ENCODE data around the gene NEU1.
"Not testable (repeated sequence)": the region's sequence is repeated elsewhere in the genome, so short reads cannot be mapped to it uniquely, and the experiment has no call there.

The NEU1 gene

GRCh38 chr6:31838968-31839367 is 23.7 kb downstream of the NEU1 start:
- DNase-seq (ENCODE audit: low spot score) = no peak

- DNase-seq (ENCODE audit: low spot score) = not testable (repeated sequence)
Observed at GRCh38 chr6:31838114-31838553, 24.5 kb downstream of the NEU1 start.

DNA sequence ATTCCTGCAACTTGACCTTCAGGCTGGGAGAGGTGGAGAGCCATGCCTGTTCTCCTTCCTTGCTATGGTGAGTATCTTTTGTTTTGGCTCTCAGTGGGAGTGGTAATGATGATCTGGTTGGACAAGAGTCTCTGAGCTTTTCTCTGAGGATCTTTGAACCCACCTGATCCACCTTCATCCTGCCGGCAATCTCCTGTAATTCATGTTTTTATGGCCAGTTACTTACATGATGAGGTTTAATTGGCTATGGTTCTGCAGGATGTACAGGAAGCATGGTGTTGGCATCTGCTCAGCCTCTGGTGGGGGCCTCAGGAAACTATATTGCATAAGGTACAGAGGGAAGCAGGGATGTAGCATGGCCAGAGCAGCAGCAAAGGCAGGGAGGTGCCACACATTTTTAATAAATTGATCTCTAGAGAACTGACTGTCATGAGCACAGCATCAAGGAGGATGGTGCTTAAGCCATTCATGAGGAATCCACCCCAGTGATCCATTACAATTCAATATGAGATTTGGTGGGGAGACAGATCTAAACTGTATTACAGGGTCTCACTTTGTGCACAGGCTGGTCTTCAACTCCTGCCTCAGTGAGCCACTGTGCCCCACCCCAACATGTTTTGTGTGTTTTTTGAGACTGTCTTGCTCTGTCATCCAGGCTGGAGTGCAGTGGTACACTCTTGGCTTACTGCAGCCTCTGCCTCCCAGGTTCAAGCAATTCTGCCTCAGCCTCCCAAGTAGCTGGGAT is 25.1 kb downstream of the NEU1 start:
- no peak for DNase-seq (ENCODE audit: low spot score)

DNA sequence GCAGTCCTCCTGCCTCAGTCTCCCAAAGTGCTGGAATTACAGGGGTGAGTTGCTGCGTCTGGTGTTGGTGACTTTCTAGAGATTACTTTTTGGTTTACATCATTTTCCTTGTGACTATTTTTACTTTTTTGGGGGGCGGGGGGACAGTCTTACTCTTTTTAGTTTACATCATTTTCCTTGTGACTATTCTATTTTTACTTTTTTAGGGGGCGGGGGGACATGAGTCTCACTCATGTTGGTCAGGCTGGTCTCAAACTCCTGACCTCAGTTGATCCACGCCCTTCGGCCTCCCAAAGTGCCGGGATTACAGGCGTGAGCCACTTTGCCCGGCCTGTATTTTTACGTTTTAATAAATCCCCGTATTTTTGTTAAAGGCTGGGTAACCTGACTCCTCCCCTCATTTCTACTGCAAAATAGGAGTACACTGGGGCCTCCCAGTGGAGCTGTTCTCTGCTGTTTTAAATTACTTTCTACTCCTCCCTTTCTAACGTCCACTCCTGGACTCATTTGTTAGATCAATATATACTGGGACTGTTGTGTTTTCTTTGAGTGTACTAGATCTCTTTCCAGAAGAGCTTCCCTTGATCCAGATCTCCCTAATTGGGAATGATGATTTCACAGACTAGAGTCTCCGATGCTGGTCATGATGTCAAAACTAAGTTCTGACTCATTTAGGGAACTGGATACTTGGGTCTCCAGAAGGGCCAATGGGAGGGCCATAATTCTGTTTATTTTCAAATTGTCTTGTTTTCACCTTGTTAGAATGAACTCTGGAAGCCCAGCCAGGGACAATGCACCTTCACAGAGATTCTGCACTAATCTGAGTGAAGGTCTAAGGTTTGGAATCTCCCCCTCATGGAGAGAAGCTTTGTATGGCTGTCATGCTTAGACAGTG is 25.9 kb downstream of the NEU1 start:
- DNase-seq (ENCODE audit: low spot score) = peak; percentile 47

GRCh38 chr6:31836047-31836473 is 26.6 kb downstream of the NEU1 start:
- no peak for DNase-seq (ENCODE audit: low spot score)

GRCh38 chr6:31834367-31835250 is 28.0 kb downstream of the NEU1 start:
- peak; percentile 94 for DNase-seq (ENCODE audit: low spot score)

DNA sequence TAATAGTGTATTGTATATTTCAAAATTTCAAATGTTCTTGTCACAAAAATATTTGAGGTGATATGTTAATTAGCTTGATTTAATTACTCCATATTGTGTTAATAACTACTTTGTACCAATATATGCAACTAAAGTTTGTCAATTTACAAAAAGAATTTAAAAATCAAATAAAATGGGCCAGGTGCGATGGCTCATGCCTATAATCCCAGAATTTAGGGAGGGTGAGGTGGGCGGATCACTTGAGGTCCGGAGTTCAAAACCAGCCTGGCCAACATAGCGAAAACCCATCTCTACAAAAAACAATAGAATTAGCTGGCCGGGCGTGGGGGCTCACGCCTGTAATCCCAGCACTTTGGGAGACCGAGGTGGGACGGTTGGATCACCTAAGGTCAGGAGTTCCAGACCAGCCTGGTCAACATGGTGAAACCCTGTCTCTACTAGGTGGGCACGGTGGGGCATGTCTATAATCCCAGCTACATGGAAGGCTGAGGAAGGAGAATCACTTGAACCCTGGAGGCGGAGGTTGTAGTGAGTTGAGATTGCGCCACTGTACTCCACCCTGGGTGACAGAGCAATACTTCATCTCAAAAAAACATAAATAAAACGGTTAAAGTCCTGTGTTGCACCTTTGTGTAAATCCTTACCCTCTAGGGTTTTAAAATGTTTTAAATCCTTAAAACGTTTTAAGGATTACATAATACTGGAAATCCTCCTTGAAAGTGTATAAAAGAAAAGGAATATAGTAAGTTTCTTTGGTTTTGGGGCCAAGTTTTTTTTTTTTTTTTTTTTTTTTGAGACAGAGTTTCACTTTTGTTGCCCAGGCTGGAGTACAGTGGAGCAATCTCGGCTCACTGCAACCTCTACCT is 31.0 kb downstream of the NEU1 start:
- DNase-seq (ENCODE audit: low spot score) = no peak

DNA sequence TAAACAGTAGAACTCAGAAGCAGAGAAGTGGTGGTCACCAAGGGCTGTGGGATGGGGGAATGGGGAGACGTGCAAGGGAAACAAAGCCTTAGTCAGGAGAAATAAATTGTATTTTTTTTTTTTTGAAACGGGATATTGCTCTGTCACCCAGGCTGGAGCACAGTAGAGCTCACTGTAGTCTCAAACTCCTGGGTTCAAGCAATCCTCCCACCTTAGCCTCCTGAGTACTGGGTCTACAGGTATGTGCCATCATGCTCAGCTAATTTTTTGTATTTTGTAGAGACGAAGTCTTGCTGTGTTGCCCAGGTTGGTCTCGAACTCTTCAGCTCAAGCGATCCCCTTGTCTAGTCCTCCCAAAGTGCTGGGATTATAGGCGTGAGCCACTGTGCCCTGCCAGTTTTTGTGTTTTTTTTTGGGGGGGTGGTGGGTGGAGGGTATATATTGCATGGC is 31.7 kb downstream of the NEU1 start:
- DNase-seq (ENCODE audit: low spot score) = no peak

DNA sequence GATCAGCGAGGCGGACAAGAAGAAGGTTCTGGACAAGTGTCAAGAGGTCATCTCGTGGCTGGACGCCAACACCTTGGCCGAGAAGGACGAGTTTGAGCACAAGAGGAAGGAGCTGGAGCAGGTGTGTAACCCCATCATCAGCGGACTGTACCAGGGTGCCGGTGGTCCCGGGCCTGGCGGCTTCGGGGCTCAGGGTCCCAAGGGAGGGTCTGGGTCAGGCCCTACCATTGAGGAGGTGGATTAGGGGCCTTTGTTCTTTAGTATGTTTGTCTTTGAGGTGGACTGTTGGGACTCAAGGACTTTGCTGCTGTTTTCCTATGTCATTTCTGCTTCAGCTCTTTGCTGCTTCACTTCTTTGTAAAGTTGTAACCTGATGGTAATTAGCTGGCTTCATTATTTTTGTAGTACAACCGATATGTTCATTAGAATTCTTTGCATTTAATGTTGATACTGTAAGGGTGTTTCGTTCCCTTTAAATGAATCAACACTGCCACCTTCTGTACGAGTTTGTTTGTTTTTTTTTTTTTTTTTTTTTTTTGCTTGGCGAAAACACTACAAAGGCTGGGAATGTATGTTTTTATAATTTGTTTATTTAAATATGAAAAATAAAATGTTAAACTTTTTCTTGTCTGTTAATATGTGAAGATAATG is 32.9 kb downstream of the NEU1 start:
- peak; percentile 35 for DNase-seq (ENCODE audit: low spot score)

- DNase-seq (ENCODE audit: low spot score) = peak; percentile 96
Observed at GRCh38 chr6:31827286-31828079, 35.1 kb downstream of the NEU1 start, which contains the start of gene HSPA1B. TSS of gene HSPA1B (plus strand) at chr6:31827738. CDS start at chr6:31827951, 213 bp downstream.

DNA sequence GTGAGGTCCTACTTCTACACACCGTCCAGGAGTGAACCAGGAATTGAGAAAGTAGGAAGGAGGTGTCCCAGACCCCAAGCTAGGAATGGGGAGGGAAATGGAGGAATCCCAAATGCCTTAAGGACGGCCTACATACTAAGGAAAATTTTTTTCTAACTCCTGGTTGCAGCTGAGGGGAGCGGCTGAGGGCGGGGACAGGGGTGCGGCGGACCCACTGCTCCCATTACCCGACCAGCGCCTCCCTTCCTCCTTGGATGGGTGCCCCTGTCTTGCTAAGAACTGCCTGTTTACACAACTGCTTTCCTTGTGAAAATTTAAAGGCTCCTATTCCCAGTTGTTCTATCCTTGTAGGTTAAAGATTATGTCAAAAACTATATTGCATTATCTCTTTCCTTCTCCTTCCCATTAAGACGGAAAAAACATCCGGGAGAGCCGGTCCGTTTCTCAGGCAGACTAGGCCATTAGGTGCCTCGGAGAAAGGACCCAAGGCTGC is 35.8 kb downstream of the NEU1 start:
- peak; percentile 89 for DNase-seq (ENCODE audit: low spot score)

DNA sequence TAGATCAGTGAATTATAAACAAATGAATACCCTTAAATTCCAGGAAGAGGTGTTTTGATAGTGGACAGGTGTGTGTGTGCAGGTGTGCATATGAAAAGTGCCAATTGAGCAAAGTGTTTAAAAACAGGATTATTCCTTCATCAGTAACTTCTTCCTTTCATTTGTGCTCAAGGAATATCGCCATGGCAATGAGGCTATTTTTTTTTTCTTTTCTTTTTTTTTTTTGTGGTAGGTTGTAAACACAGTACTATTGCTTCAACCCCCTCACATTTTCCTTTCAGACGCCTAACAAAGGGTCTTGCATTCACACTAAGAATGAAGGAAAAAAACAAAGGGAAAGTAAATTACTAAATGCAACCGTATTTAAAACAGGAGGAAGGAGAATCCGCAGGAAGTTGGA is 37.1 kb downstream of the NEU1 start:
- no peak for DNase-seq (ENCODE audit: low spot score)

- not testable (repeated sequence) for DNase-seq (ENCODE audit: low spot score)
Observed at GRCh38 chr6:31823592-31824196, 38.9 kb downstream of the NEU1 start.

DNA sequence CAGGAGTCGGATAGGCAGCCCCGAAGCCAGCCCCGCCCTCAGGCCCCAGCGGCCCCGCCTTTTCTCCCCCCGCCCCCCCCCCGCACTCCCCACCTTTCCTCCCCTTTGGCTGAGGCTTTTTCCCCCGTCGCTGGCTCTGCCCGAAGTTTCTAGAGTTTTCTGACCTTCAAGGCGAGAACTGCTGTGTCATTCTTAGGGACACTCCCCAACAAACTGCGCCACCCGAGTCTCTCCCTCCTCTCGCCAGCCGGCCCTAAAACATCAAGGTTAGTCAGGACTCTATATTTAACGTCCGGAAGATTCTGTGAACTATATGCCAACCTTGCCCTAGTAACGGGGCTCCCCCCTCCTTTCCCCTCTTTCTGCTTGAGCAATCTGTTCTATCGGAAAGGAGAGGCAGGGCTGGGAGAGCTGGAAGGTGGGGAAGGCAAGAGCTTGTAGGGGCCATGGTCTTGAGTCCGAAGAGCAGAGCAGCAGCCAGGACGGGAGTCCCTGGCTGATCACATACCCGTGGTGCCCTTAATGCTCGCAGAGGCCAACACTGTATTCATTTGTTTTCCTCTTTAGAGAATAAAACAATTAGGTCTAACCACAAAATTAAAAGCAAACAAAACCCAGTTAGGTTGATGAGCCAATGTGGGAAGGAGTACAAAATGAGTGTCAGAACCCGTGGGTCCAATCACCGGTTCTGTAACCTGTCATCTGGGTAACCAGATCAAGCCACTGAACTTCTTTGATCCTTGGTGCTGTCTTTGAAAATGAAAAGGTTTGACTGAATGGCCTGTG is 40.4 kb downstream of the NEU1 start:
- peak; percentile 89 for DNase-seq (ENCODE audit: low spot score)

GRCh38 chr6:31821301-31822035 is 41.2 kb downstream of the NEU1 start:
- peak; percentile 56 for DNase-seq (ENCODE audit: low spot score)

DNA sequence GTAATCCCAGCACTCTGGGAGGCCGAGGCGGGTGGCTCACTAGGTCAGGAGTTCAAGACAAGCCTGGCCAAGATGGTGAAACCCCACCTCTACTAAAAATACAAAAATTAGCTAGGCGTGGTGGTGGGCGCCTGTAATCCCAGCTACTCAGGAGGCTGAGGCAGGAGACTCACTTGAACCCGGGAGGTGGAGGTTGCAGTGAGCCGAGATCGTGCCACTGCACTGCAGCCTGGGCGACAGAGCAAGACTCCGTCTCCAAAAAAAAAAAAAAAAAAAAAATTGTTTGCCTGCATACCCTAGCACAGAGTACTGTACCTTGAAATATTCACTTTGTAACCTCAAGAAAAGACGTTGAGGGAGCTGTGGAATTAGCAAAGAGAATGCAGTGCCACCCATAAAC is 42.2 kb downstream of the NEU1 start:
- DNase-seq (ENCODE audit: low spot score) = not testable (repeated sequence)

DNA sequence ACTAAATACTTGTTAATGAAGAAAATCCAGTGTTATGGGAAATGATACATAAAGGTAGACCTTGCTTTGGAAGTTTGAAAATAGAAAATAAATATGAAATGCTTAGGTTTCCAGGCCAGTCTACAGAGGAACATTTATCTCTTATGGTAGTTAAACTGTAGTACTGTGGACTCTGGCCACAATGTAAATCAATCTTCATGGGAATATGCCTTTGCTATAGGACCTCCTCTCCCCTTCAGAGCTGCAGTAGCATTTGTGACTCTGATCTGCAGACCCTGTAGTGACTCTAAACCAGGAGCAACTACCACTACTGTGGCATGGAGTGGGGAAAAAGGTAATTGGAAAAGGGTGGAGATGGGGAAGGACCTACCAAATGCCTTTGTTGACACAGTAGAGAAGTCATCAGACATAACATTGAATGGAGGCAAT is 42.7 kb downstream of the NEU1 start:
- DNase-seq (ENCODE audit: low spot score) = no peak
